HCT116 (cell line): Measurements from ENCODE around the gene LCLAT1. TPM values are rescaled to one million over a fixed set of nuclear protein-coding genes. Genes with fewer than 3 reads are reported as not detected.

Experiments used
- ATAC-seq: fragments of 200-7000 bp; cut with Tn5 transposase; 2 replicates; pipeline ENCODE4 v1.9.1; 2020; ENCODE audit warnings: mild to moderate bottlenecking, moderate library complexity
- BruUV-seq: library from RNA; stranded (reverse); fragments of 400-500 nt; replicated peaks from 2 replicates; lab custom pipeline; 2021; lab: Mats Ljungman, UMichigan
- CTCF ChIA-PET: fragments of 300-600 bp; sonication (Branson Sonifier 250); formaldehyde crosslinking; loops from one replicate; lab custom pipeline; 2021; ENCODE audit warnings: antibody characterized with exemption; lab: Charles Lee
- POLR2A ChIA-PET: fragments of 300-600, 350-600 bp; sonication (Branson Sonifier 250); formaldehyde crosslinking; loops from one replicate; lab custom pipeline; 2021; ENCODE audit warnings: antibody characterized with exemption; lab: Charles Lee
- RAD21 ChIA-PET, 2 experiments: fragments of 300-600 bp; sonication (Branson Sonifier 250); formaldehyde crosslinking; loops; one replicate each; lab custom pipeline; 2023; ENCODE audit warnings: low total read pairs in 2 of 2; ENCODE audit not compliant: uncharacterized antibody in 2 of 2, unreplicated experiment in 2 of 2, low non-redundant PET in 1 of 2; lab: Charles Lee
- DNase-seq: peaks from one replicate; pipeline ENCODE4 v3.0.0-alpha.2; 2010; ENCODE audit warnings: low read depth, low spot score
- H2AFZ ChIP-seq: fragments of 200-600 bp; shearing (Covaris generic), sonication (generic); 2 replicates; pipeline ENCODE4 v1.6.1; 2017; ENCODE audit warnings: low read depth, mixed run types, mixed read lengths, antibody characterized with exemption, low read length; ENCODE audit not compliant: poor library complexity, severe bottlenecking
- H3K27ac ChIP-seq: 2 replicates; pipeline ENCODE4 v1.5.1; 2012; ENCODE audit warnings: low read depth, low read length
- H3K27me3 ChIP-seq: fragments of 200-600 bp; sonication (generic); 2 replicates; pipeline ENCODE4 v1.6.1; 2016; ENCODE audit warnings: mixed run types, low read length, mixed read lengths; ENCODE audit not compliant: insufficient read depth
- H3K36me3 ChIP-seq, 2 experiments: fragments of 200-500 bp in 1 of 2; fragments of 200-600 bp in 1 of 2; sonication (Bioruptor generic) in 1 of 2; sonication (generic) in 1 of 2; 2 replicates each; pipeline versions ENCODE4 v1.5.1 to v1.6.1; 2014 to 2016; ENCODE audit warnings: low read length in 2 of 2, inconsistent platforms in 1 of 2, mixed read lengths in 1 of 2, mixed run types in 1 of 2; ENCODE audit not compliant: insufficient read depth in 2 of 2, control insufficient read depth in 1 of 2
- H3K4me1 ChIP-seq, 2 experiments: fragments of 200-600 bp in 1 of 2; sonication (generic) in 1 of 2; 2 replicates each; pipeline versions ENCODE4 v1.5.1 to v1.6.1; 2012 to 2017; ENCODE audit warnings: low read length in 2 of 2, inconsistent platforms in 1 of 2, mild to moderate bottlenecking in 1 of 2, mixed read lengths in 1 of 2, mixed run types in 1 of 2, moderate library complexity in 1 of 2; ENCODE audit not compliant: insufficient read depth in 2 of 2, control insufficient read depth in 1 of 2
- H3K4me2 ChIP-seq: fragments of 200-600 bp; sonication (generic); 2 replicates; pipeline ENCODE4 v1.6.1; 2017; ENCODE audit warnings: mixed run types, low read length, mixed read lengths
- H3K4me3 ChIP-seq, 2 experiments: fragments of 200-600 bp in 1 of 2; sonication (generic) in 1 of 2; replicated peaks in 1 of 2; 2 replicates each; pipeline ENCODE4 v1.5.1; 2011 to 2016; ENCODE audit warnings: low read length in 2 of 2, control low read depth in 1 of 2, low read depth in 1 of 2, mild to moderate bottlenecking in 1 of 2, mixed read lengths in 1 of 2, mixed run types in 1 of 2
- H3K79me2 ChIP-seq: fragments of 200-600 bp; sonication (generic); 2 replicates; pipeline ENCODE4 v1.6.1; 2017; ENCODE audit warnings: mild to moderate bottlenecking, mixed run types, low read length, moderate library complexity, mixed read lengths; ENCODE audit not compliant: insufficient read depth
- H3K9ac ChIP-seq: fragments of 200-600 bp; sonication (generic); 2 replicates; pipeline ENCODE4 v1.6.1; 2016; ENCODE audit warnings: low read length, mixed read lengths
- H3K9me2 ChIP-seq: fragments of 200-600 bp; sonication (generic), shearing (Covaris generic); 2 replicates; pipeline ENCODE4 v1.6.1; 2017; ENCODE audit warnings: mixed run types, mild to moderate bottlenecking, moderate library complexity; ENCODE audit not compliant: insufficient read depth
- H3K9me3 ChIP-seq, 2 experiments: fragments of 200-500 bp in 1 of 2; fragments of 200-600 bp in 1 of 2; sonication (Bioruptor generic) in 1 of 2; sonication (generic) in 1 of 2; 2 replicates each; pipeline ENCODE4 v1.6.1; 2014 to 2017; ENCODE audit warnings: low read length in 2 of 2, mixed read lengths in 2 of 2, inconsistent platforms in 1 of 2, low read depth in 1 of 2, mild to moderate bottlenecking in 1 of 2, mixed run types in 1 of 2, moderate library complexity in 1 of 2; ENCODE audit not compliant: control insufficient read depth in 1 of 2, insufficient read depth in 1 of 2
- H4K20me1 ChIP-seq: fragments of 200-600 bp; sonication (generic), shearing (Covaris generic); 2 replicates; pipeline ENCODE4 v1.6.1; 2017; ENCODE audit warnings: mixed run types, mild to moderate bottlenecking, moderate library complexity; ENCODE audit not compliant: insufficient read depth
- CBX3 ChIP-seq: IDR thresholded peaks from 2 replicates; pipeline ENCODE4 v1.6.1; 2012; ENCODE audit warnings: low read depth
- EGR1 ChIP-seq: IDR thresholded peaks from 2 replicates; pipeline ENCODE4 v1.6.1; 2012; ENCODE audit warnings: low read depth
- ELF1 ChIP-seq: IDR thresholded peaks from 2 replicates; pipeline ENCODE4 v1.6.1; 2012; ENCODE audit warnings: low read depth, borderline replicate concordance
- EZH2 ChIP-seq: fragments of 200-600 bp; sonication (generic); IDR thresholded peaks from 2 replicates; pipeline ENCODE4 v1.6.1; 2017; ENCODE audit warnings: antibody characterized with exemption, mixed run types
- FOSL1 ChIP-seq: IDR thresholded peaks from 2 replicates; pipeline ENCODE4 v1.6.1; 2012; ENCODE audit warnings: low read depth
- SIN3A ChIP-seq: IDR thresholded peaks from 2 replicates; pipeline ENCODE4 v1.6.1; 2012; ENCODE audit warnings: low read depth
- SP1 ChIP-seq: IDR thresholded peaks from 2 replicates; pipeline ENCODE4 v1.6.1; 2012; ENCODE audit warnings: low read depth
- SRF ChIP-seq: IDR thresholded peaks from 2 replicates; pipeline ENCODE4 v1.6.1; 2012; ENCODE audit warnings: low read depth
- TCF7L2 ChIP-seq: IDR thresholded peaks from 2 replicates; pipeline ENCODE4 v1.7.0; 2011; ENCODE audit warnings: borderline replicate concordance, inconsistent platforms; ENCODE audit not compliant: insufficient read depth, insufficient read length; ENCODE audit errors: extremely low read depth
- intact Hi-C: fragments of 100-400 bp; cut with micrococcal nuclease; formaldehyde crosslinking; loops from 2 replicates; pipeline ENCODE4 v1.10.0; 2022
- total RNA-seq: library from RNA; stranded (reverse); gene quantifications from one replicate; pipeline ENCODE4 v1.2.1, GENCODE V29; 2021; ENCODE audit not compliant: unreplicated experiment
- TF ChIP-seq, protein P1 (sequence below): IDR thresholded peaks from 2 replicates; pipeline ENCODE4 v1.6.1; 2011; ENCODE audit warnings: mild to moderate bottlenecking, low read length, moderate library complexity; ENCODE audit not compliant: insufficient replicate concordance; ENCODE audit errors: extremely low read depth
- TF ChIP-seq, protein P2 (sequence below): IDR thresholded peaks from 2 replicates; pipeline ENCODE4 v1.6.1; 2012
- TF ChIP-seq, protein P3 (sequence below): IDR thresholded peaks from 2 replicates; pipeline ENCODE4 v1.6.1; 2012
- TF ChIP-seq, protein P4 (sequence below), 3 experiments: fragments of 200-600 bp in 1 of 3; sonication (generic) in 1 of 3; IDR thresholded peaks in 2 of 3; conservative IDR thresholded peaks in 1 of 3; 2 replicates each; pipeline ENCODE4 v1.5.1; 2012 to 2017; ENCODE audit warnings: low read depth in 2 of 3, low read length in 2 of 3, antibody characterized with exemption in 1 of 3, borderline replicate concordance in 1 of 3, control low read depth in 1 of 3, mild to moderate bottlenecking in 1 of 3, mixed read lengths in 1 of 3, mixed run types in 1 of 3, moderate library complexity in 1 of 3; ENCODE audit not compliant: insufficient read depth in 1 of 3

The LCLAT1 gene
- total RNA-seq, 1 experiment from 2014 or later = 36.2 TPM

DNA sequence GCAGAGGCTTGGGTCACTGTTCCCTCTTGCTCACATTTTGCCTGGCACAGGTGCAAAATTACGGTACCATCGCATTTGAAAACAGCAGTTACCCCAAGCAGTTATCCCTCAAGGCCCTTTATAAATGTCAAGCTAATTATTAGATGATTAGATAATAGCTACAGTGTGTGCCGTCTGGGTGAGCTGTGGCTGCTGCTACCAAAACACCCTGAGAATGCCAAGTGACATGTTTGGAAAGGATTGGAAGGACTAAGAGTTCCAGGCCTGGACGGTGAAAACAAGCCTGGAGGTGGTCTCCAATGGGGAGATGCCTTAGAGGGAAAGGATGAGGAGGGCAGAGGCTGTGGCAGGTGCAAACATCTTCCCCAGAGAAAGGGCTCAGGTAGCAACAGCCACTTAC is 239.6 kb downstream of the LCLAT1 start (continued):
- TF ChIP-seq, protein P1, sequence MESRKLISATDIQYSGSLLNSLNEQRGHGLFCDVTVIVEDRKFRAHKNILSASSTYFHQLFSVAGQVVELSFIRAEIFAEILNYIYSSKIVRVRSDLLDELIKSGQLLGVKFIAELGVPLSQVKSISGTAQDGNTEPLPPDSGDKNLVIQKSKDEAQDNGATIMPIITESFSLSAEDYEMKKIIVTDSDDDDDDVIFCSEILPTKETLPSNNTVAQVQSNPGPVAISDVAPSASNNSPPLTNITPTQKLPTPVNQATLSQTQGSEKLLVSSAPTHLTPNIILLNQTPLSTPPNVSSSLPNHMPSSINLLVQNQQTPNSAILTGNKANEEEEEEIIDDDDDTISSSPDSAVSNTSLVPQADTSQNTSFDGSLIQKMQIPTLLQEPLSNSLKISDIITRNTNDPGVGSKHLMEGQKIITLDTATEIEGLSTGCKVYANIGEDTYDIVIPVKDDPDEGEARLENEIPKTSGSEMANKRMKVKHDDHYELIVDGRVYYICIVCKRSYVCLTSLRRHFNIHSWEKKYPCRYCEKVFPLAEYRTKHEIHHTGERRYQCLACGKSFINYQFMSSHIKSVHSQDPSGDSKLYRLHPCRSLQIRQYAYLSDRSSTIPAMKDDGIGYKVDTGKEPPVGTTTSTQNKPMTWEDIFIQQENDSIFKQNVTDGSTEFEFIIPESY = no peak
- no peak for TF ChIP-seq EGR1
- TF ChIP-seq ELF1 = no peak
- TF ChIP-seq, protein P2, sequence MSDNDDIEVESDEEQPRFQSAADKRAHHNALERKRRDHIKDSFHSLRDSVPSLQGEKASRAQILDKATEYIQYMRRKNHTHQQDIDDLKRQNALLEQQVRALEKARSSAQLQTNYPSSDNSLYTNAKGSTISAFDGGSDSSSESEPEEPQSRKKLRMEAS = no peak
- TF ChIP-seq TCF7L2 = no peak
- TF ChIP-seq, all 23 proteins: peak for 0

DNA sequence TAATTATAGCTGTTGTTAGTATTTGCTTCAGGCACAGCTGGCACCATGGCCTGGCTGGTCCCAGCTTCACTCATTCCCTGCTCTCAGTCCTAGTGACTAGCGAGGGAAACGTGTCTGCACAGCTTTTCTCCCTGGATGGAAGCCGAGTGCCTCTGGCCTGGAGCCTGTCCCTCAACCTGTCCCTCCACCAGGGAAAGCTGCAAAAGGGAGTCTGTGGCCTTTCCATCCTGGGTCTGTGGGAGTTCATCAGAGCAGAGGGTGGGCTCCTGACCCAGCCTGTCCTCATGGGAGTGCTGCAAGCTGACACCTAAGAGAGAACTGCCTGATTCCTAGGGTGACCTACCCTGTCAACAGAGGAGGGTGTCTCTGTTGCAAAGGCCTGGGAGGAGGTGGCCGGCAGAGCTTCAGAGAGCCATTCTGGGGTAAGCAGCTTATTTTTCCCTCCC is 241.9 kb downstream of the LCLAT1 start:
- ChIA-PET RAD21 (no interaction called here), CTCF (interaction anchor here (0.8 to 1.1 kb wide), 2 partner anchors 23 to 524 kb away, joined by 3 to 4 read pairs; no protein-coding TSS in a partner anchor), POLR2A (no interaction called here)
- Histone ChIP-seq H3K4me2 (no peak overlapping the region), H3K4me1 (no peaks in the 10 kb centered on the region), H3K79me2 (no peaks in the 10 kb centered on the region), H3K4me3 (no peak overlapping the region), H4K20me1 (no peaks in the 10 kb centered on the region), H2AFZ (no peak overlapping the region), H3K9me2 (no peaks in the 10 kb centered on the region), H3K36me3 (no peaks in the 10 kb centered on the region), H3K27me3 (no peaks in the 10 kb centered on the region), H3K9ac (no peak overlapping the region), H3K27ac (no peak overlapping the region), H3K9me3 (no peaks in the 10 kb centered on the region)
- DNase-seq (no peak), ATAC-seq (no peak)
- intact Hi-C loops = no loop called here
- BruUV-seq = no TSS peak
- TF ChIP-seq ELF1 (no peak), SIN3A (no peak), SP1 (no peak), EGR1 (no peak), CBX3 (no peak), FOSL1 (no peak), SRF (no peak), EZH2 (no peak), TCF7L2 (no peak)
- TF ChIP-seq, protein P3, sequence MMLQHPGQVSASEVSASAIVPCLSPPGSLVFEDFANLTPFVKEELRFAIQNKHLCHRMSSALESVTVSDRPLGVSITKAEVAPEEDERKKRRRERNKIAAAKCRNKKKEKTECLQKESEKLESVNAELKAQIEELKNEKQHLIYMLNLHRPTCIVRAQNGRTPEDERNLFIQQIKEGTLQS = no peak
- TF ChIP-seq, protein P4, sequence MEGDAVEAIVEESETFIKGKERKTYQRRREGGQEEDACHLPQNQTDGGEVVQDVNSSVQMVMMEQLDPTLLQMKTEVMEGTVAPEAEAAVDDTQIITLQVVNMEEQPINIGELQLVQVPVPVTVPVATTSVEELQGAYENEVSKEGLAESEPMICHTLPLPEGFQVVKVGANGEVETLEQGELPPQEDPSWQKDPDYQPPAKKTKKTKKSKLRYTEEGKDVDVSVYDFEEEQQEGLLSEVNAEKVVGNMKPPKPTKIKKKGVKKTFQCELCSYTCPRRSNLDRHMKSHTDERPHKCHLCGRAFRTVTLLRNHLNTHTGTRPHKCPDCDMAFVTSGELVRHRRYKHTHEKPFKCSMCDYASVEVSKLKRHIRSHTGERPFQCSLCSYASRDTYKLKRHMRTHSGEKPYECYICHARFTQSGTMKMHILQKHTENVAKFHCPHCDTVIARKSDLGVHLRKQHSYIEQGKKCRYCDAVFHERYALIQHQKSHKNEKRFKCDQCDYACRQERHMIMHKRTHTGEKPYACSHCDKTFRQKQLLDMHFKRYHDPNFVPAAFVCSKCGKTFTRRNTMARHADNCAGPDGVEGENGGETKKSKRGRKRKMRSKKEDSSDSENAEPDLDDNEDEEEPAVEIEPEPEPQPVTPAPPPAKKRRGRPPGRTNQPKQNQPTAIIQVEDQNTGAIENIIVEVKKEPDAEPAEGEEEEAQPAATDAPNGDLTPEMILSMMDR (IDR thresholded peaks at IDR 0.05 in 2 of 3, conservative IDR thresholded peaks at IDR 0.05 in 1 of 3; ENCODE audit: borderline replicate concordance in 1 of 3, insufficient read depth in 1 of 3, low read depth in 2 of 3, low read length in 2 of 3) = no peak
- TF ChIP-seq, protein P1 = no peak
- TF ChIP-seq, protein P2 = no peak
